ENCODE results near the gene ST14. TPM values are rescaled to one million over a fixed set of nuclear protein-coding genes. Genes with fewer than 3 reads are reported as not detected.

Gene ST14
- polyA plus RNA-seq, 1 donor (not counting 4 experiments of a cell fraction or from before 2014, with no cell fraction given): 45.8 TPM

GRCh38 chr11:130122141-130122575 lies 37.4 kb upstream of the ST14 start:
- H4K20me1 ChIP-seq (ENCODE audit: control insufficient read depth, extremely low read depth, insufficient read depth, low read length): no peaks in the 10 kb centered on the region
- FAIRE-seq (no peak), DNase-seq (ENCODE audit: low read depth, low spot score) (no peak)
- H3K4me2 ChIP-seq (ENCODE audit: control insufficient read depth, extremely low read depth, insufficient read depth, low read depth, low read length): no peak overlapping the region
- no peak overlapping the region for H3K9ac ChIP-seq (ENCODE audit: control insufficient read depth, extremely low read depth, insufficient read depth, low read length)
- H3K27me3 ChIP-seq (ENCODE audit: control insufficient read depth, extremely low read depth, insufficient read depth, low read length): no peaks in the 10 kb centered on the region
- H3K79me2 ChIP-seq (ENCODE audit: control insufficient read depth, insufficient read depth, low read length): peaks cover 37% of the 10 kb centered on the region
- dilution Hi-C loops (cut with MboI; ENCODE audit: extremely low pct_ligation_motif_present, low sequenced_read_pairs): no loop called here
- peaks cover 10% of the 10 kb centered on the region for H3K4me1 ChIP-seq (ENCODE audit: control insufficient read depth, extremely low read depth, insufficient read depth, low read length)
- no peaks in the 10 kb centered on the region for H3K9me3 ChIP-seq (ENCODE audit: control insufficient read depth, low read depth, low read length)
- peaks cover 25 to 41% of the 10 kb centered on the region in 2 experiments for H3K36me3 ChIP-seq (ENCODE audit: control insufficient read depth in 2 of 2, extremely low read depth in 1 of 2, insufficient read depth in 2 of 2, low read length in 2 of 2)
- H3K4me3 ChIP-seq (ENCODE audit: control insufficient read depth in 2 of 3, extremely low read depth in 1 of 3, insufficient read depth in 2 of 3, low read depth in 1 of 3, low read length in 3 of 3): no peak overlapping the region
- H3K27ac ChIP-seq (ENCODE audit: control insufficient read depth, insufficient read depth, low read length): no peak overlapping the region
- H3K9me1 ChIP-seq (ENCODE audit: control insufficient read depth, extremely low read depth, insufficient read depth, low read length): peaks cover 2% of the 10 kb centered on the region
- no peak overlapping the region for H2AFZ ChIP-seq (ENCODE audit: control insufficient read depth, low read length)
- TF ChIP-seq EZH2 (IDR thresholded peaks at IDR 0.05; ENCODE audit: low read length): no peak
- TF ChIP-seq, protein P1, sequence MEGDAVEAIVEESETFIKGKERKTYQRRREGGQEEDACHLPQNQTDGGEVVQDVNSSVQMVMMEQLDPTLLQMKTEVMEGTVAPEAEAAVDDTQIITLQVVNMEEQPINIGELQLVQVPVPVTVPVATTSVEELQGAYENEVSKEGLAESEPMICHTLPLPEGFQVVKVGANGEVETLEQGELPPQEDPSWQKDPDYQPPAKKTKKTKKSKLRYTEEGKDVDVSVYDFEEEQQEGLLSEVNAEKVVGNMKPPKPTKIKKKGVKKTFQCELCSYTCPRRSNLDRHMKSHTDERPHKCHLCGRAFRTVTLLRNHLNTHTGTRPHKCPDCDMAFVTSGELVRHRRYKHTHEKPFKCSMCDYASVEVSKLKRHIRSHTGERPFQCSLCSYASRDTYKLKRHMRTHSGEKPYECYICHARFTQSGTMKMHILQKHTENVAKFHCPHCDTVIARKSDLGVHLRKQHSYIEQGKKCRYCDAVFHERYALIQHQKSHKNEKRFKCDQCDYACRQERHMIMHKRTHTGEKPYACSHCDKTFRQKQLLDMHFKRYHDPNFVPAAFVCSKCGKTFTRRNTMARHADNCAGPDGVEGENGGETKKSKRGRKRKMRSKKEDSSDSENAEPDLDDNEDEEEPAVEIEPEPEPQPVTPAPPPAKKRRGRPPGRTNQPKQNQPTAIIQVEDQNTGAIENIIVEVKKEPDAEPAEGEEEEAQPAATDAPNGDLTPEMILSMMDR (optimal IDR thresholded peaks at IDR 0.05 in 1 of 3, IDR thresholded peaks at IDR 0.05 in 1 of 3, conservative IDR thresholded peaks at IDR 0.05 in 1 of 3; ENCODE audit: extremely low read depth in 1 of 3, insufficient read depth in 2 of 3, low read length in 3 of 3): no peak

- Histone ChIP-seq H3K79me2 (ENCODE audit: control insufficient read depth, insufficient read depth, low read length) (peaks cover 28% of the 10 kb centered on the region), H3K9me3 (ENCODE audit: control insufficient read depth, low read depth, low read length) (no peaks in the 10 kb centered on the region), H3K9ac (ENCODE audit: control insufficient read depth, extremely low read depth, insufficient read depth, low read length) (no peak overlapping the region), H3K27me3 (ENCODE audit: control insufficient read depth, extremely low read depth, insufficient read depth, low read length) (no peaks in the 10 kb centered on the region), H4K20me1 (ENCODE audit: control insufficient read depth, extremely low read depth, insufficient read depth, low read length) (no peaks in the 10 kb centered on the region), H3K27ac (ENCODE audit: control insufficient read depth, insufficient read depth, low read length) (peak overlapping the region; percentile 42), H3K4me3 (ENCODE audit: control insufficient read depth in 2 of 3, extremely low read depth in 1 of 3, insufficient read depth in 2 of 3, low read depth in 1 of 3, low read length in 3 of 3) (no peak overlapping the region), H3K36me3 (ENCODE audit: control insufficient read depth in 2 of 2, extremely low read depth in 1 of 2, insufficient read depth in 2 of 2, low read length in 2 of 2) (peaks cover 32 to 54% of the 10 kb centered on the region in 2 experiments), H3K4me2 (ENCODE audit: control insufficient read depth, extremely low read depth, insufficient read depth, low read depth, low read length) (no peak overlapping the region), H3K4me1 (ENCODE audit: control insufficient read depth, extremely low read depth, insufficient read depth, low read length) (peaks cover 10% of the 10 kb centered on the region), H3K9me1 (ENCODE audit: control insufficient read depth, extremely low read depth, insufficient read depth, low read length) (peaks cover 2% of the 10 kb centered on the region), H2AFZ (ENCODE audit: control insufficient read depth, low read length) (no peak overlapping the region)
- no peak for DNase-seq (ENCODE audit: low read depth, low spot score)
- dilution Hi-C loops (cut with MboI; ENCODE audit: extremely low pct_ligation_motif_present, low sequenced_read_pairs): no loop called here
- FAIRE-seq: no peak
- TF ChIP-seq, protein P1 (optimal IDR thresholded peaks at IDR 0.05 in 1 of 3, IDR thresholded peaks at IDR 0.05 in 1 of 3, conservative IDR thresholded peaks at IDR 0.05 in 1 of 3; ENCODE audit: extremely low read depth in 1 of 3, insufficient read depth in 2 of 3, low read length in 3 of 3): no peak
- no peak for TF ChIP-seq EZH2 (IDR thresholded peaks at IDR 0.05; ENCODE audit: low read length)
Measured at GRCh38 chr11:130123414-130124040, 36.1 kb upstream of the ST14 start.

Measured in keratinocyte (primary cell).